Upper lobe of left lung (tissue), 4 donors: ENCODE data around the gene PRKACA.

ENCODE experiments used
- CTCF ChIP-seq, 6 experiments: fragments of 450-650 bp in 4 of 6; fragments of 200-600 bp in 2 of 6; sonication (generic) in 2 of 6; IDR thresholded peaks; one replicate each; pipeline ENCODE4 v1.5.1; 2016 to 2019; ENCODE audit warnings: antibody characterized with exemption in 6 of 6
- EP300 ChIP-seq, 4 donors: sonication (generic); formaldehyde crosslinking; IDR thresholded peaks; one replicate each; pipeline ENCODE4 v1.5.1; 2017; ENCODE audit warnings: antibody characterized with exemption in 4 of 4, control low read depth in 2 of 4
- POLR2A ChIP-seq, 4 donors: fragments of 450-650 bp; IDR thresholded peaks; one replicate each; pipeline ENCODE4 v1.5.1; 2016 to 2017; ENCODE audit warnings: antibody characterized with exemption in 4 of 4, mild to moderate bottlenecking in 2 of 4
- POLR2AphosphoS5 ChIP-seq, 2 donors: sonication (generic); formaldehyde crosslinking; IDR thresholded peaks; one replicate each; pipeline ENCODE4 v1.5.1; 2017; ENCODE audit warnings: antibody characterized with exemption in 2 of 2

DNA sequence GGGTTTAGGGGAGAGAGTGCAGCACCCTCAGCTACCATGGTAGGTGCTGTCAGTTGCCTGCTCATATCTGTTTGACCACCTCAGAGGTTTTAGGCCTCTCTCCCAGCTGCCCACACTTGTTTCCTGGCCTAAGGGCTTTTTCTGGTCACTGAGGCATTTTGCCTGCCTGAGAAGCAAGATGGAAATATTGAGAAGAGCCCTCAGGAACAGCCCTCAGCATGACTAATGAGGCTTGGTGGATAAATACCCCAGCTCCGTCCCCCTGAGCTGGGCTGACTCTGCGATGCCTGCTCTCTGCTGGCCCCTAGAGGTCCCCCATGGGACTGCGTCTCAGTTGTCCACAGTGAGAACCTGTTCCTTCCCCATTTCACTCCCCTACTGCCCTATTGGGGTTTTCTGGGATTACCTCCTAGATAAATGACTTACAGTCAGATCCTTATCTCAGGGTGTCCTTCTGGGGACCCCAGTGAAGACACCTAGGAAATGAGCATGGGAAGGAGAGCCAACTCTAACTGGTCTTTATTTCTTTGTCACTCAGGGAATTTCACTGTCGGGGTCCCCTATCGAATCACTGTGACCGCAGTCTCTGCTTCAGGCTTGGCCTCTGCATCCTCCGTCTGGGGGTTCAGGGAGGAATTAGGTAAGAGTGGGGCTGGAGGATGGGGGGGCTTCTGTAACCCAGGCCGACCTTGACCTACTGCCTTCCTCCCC is 69.0 kb downstream of the PRKACA start:
- TF ChIP-seq POLR2AphosphoS5 (IDR thresholded peaks at IDR 0.05) (no peak), CTCF (IDR thresholded peaks at IDR 0.05) (peak; percentile 67 to 93 (median 74)), POLR2A (IDR thresholded peaks at IDR 0.05) (no peak), EP300 (IDR thresholded peaks at IDR 0.05) (no peak)
